Measurements from ENCODE around the gene STX2.
"Not testable (repeated sequence)": the region's sequence is repeated elsewhere in the genome, so short reads cannot be mapped to it uniquely, and the experiment has no call there.

The STX2 gene

GRCh38 chr12:130795906-130796305 is 43.1 kb downstream of the STX2 start:
- DNase-seq, result no peak

DNA sequence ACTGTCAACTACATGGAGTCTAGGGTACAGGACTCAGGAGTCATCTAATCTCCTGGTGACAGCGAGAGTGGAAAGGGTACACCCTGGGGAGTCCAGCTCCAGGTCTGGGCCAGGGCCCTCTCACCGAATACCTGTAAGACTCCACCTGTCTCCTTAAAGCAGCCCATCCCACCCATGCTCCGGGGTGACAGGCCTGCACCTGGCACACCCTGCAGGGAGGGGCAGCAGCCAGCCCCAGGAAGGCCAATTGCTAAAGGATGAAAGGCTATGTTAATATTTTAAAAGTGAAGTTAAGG is 45.5 kb downstream of the STX2 start:
- DNase-seq, result no peak

DNA sequence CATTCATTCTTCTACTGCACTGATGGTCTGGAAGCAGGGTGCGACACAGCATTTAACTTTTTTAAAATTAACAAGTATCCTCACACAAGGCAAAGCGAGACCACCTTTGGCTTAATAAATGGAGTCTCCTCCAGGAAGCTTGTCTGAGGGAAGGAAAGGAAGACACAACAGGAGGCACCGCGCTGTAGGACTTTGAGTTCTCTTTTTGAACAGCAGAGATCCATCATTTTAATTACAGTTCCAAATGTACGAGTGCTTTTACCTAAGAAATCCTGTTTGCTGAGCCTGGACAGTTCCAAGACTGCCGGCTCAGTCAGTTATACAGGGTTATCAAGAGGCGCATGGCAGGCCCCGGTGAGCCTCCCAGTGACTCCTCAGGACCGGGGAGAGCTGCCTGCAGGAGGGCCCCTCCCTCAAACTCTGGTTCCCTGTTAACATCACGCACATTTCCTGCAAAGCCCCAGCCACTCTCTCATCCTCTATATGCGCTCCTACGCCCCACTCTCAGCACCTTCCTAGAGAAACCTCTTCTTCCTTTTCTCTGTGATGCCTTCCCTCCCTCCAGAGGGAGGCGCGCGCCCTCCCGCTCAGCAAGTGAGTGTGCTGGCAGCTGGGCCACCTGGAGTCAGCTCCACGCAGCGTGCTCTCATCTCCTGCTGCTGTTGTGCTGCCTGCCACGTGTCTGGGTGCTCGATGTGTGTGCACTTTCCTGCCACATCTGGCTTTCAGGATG is 46.1 kb downstream of the STX2 start:
- no peak for DNase-seq

DNA sequence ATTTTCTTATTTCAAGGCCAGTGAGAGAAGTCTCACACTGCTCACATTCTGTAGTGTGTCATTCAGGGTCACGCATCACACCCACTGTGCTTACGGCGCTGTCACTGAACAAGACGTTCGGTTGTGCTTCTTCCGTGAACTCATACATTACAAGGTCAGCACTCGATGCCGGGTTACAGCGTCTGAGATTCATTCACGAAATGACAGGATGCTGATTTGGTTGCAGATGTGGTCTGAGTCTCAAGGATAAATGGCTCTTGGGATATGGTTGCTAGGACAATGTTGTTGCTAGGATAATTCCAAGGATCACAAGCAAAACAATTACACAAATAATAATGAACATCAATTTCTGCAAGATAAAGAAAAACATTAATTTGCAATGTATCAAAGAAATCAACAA is 47.4 kb downstream of the STX2 start:
- DNase-seq, result no peak

- no peak for DNase-seq
Measured at GRCh38 chr12:130788515-130788914, 50.5 kb downstream of the STX2 start.

- DNase-seq, result no peak
Measured at GRCh38 chr12:130787445-130788410, 51.3 kb downstream of the STX2 start.

DNA sequence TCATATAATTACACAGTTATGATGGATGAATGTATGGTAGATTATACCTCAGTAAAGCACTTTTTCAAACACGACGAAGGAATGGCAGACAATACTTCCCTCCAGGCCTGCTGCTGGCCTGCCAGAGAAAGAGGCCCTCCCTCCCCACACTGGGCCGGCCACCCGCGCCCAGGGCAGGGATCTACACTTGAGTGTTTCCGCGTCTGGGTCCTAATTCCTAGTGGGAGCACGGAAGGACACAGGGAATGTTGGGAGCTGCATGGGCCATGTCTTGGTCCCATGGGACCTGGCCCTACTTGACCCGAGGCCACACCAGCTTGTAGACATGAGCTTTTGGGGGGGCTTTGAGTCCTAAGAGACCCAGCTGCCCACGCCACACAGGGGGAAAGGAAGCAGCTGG is 52.0 kb downstream of the STX2 start:
- no peak for DNase-seq

GRCh38 chr12:130783110-130783715 is 55.8 kb downstream of the STX2 start:
- no peak for DNase-seq

DNA sequence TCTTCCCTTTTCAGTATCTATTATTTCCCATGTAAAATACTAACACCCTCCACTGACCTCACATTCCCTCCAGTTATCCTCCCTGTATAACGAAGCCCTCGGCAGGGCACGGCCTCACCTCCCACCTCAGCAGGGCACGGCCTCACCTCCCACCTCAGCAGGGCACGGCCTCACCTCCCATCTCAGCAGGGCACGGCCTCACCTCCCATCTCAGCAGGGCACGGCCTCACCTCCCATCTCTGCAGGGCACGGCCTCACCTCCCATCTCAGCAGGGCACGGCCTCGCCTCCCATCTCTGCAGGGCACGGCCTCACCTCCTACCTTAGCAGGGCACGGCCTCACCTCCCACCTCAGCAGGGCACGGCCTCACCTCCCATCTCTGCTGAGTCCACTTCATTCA is 56.8 kb downstream of the STX2 start:
- DNase-seq, result not testable (repeated sequence)

GRCh38 chr12:130780880-130781575 is 58.0 kb downstream of the STX2 start:
- DNase-seq, result no peak

GRCh38 chr12:130780325-130780724 is 58.7 kb downstream of the STX2 start:
- DNase-seq, result no peak

DNA sequence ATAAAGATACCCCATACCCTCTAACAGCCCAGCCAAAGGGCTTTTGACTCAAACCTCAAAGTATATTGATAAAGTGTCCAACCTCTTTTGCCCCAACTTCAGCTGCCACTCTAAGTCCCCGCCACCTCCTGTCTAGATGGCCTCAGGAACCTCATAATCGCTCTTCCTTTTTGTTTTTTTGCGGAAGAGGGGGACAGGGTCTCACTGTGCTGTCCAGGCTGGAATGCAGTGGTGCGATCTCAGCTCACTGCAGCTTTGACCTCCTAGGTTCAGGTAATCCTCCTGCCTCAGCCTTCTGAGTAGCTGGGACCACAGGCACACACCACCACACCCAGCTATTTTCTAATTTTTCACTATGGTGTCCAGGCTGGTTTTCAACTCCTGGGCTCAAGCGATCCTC is 60.3 kb downstream of the STX2 start:
- no peak for DNase-seq

- DNase-seq, result no peak
Measured at GRCh38 chr12:130776857-130777339, 62.2 kb downstream of the STX2 start.

DNA sequence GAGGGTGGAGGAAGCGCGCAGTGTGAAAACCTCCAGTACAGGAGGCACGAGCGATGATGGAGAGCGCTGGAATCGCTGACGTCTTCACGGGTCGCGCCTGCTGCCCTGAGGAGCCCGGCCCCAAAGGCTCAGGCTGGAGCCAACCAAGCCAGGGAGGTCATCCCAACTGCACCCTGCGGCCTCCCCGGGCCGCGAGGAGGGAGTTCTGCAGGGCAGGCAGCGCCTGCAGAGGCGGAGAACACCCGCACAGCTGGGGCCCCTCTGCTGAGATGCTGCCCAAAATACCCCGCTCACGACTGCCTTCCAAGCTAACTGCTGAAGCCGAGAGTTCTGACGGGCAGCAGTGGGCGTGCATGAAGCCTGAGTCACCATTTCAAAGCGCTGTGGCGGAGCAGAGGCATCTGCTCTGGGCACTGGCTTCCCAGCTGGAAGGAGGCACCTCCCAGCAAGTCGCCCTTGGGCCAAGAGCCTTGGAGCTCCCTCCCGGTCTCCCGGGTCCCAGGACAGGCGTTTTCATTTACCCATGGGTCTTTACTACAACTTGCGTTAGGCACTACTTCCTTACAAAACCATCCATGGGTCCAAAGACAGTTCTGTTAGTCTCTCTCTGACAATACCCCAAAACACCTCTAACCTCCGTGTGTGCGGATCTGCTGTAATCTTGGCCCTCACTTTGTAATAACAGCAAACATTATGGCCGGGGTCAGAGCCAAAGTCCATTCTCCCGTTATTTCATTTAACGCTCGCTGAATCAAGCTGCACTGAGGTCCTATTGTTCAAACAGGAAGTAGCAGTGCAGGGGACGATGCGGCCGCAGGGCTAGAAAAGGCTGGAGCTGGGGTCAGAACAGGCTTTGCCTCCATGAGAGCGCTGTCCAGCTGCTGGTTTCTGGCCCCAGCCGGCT is 62.8 kb downstream of the STX2 start:
- DNase-seq, result peak; percentile 77

DNA sequence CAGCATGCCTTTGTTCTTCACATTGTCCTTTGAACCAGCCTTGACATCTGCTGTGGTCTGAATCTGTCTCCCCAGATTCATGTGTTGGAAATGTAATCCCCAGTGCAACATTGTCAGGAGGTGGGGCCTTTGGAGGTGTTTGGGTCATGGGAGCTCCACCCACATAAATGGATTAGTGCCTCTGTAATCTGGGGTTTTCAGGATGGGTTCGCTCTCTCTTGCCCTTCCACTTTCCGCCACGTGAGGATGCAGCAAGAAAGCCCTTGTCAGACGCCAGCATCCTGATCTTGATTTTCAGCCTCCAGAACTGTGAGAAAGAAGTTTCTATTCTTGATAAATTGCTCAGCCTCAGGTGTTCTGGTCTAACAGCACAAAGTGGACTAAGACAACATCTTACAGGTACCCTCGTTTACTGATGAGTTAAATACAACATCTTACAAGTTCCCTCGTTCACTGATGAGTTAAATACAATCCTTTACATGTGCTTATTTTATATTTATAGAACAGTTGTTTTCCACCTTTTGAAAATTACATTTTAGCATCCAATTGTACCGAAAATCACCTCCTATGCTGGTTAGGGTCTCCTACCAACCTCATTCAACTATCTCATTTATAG is 68.5 kb downstream of the STX2 start:
- no peak for DNase-seq

DNA sequence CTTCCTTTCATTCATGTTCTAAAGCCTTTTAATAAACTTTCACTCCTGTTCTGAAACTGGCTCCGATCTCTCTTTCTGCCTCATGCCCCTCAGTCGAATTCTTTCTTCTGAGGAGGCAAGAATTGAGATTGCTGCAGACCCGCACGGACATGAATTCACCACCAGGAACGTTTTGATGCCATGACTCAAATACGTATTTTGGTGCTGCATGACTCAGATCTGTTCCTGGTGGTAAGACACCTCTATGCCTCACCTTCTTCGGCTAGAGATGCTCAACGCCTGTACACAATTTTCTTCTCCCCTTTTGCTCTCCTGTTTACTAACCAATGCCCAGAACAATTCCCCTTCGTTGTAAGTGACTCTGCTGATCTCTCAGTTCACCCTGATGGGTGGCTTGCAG is 70.9 kb downstream of the STX2 start:
- DNase-seq, result no peak

GRCh38 chr12:130766470-130766869 is 72.6 kb downstream of the STX2 start:
- no peak for DNase-seq

GRCh38 chr12:130765186-130765659 is 73.8 kb downstream of the STX2 start:
- peak; percentile 20 for DNase-seq

- peak; percentile 50 for DNase-seq
Measured at GRCh38 chr12:130764475-130765185, 74.4 kb downstream of the STX2 start.

DNA sequence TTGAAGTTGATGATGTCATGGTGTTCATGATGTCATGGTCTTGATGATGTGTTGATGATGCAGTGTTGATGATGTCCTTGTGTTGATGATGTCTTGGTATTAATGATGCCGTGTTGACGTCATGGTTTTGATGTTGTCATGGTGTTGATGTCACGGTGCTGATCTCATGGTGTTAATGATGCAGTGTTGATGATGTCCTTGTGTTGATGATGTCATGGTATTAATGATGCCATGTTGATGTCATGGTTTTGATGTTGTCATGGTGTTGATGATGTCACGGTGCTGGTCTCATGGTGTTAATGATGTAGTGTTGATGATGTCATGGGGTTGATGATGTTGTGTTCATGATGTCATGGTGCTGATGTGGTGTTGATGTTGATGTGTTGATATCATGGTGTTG is 75.0 kb downstream of the STX2 start:
- no peak for DNase-seq

GRCh38 chr12:130762319-130762675 is 76.8 kb downstream of the STX2 start:
- DNase-seq, result no peak

Data from stimulated activated CD4-positive, alpha-beta T cell treated with anti-CD3 and anti-CD28 coated beads, Interleukin-1b, Interleukin-23, amount 100 ng/mL, for 48 hours (primary cell).